SK-N-SH (cell line): ENCODE measurements around the gene COL4A5. TPM values are rescaled to one million over a fixed set of nuclear protein-coding genes. Genes with fewer than 3 reads are reported as not detected.

Experiments
- CTCF ChIA-PET: fragments of 300-600, 350-600 bp; formaldehyde crosslinking; extraction: SDS; loops from one replicate; lab custom pipeline; 2021; lab: Yijun Ruan, JAX
- POLR2A ChIA-PET: fragments of 350-600 bp; sonication (Branson Sonifier 250); formaldehyde crosslinking; extraction: SDS; loops from one replicate; lab custom pipeline; 2020; ENCODE audit warnings: antibody characterized with exemption, inconsistent platforms; lab: Yijun Ruan, JAX
- DNase-seq: peaks from one replicate; pipeline ENCODE4 v3.0.0; 2012
- H2AFZ ChIP-seq: fragments of 200-600 bp; sonication (generic); 2 replicates; pipeline ENCODE4 v1.8.1; 2016; ENCODE audit warnings: antibody characterized with exemption, mild to moderate bottlenecking, low read depth
- H3F3A ChIP-seq: fragments of 200-600 bp; sonication (generic); replicated peaks from 2 replicates; pipeline ENCODE3; 2016; ENCODE audit warnings: antibody characterized with exemption, mild to moderate bottlenecking; ENCODE audit not compliant: insufficient read depth
- H3K27ac ChIP-seq, 2 experiments: fragments of 200-500 bp in 1 of 2; fragments of 200-600 bp in 1 of 2; sonication (Bioruptor generic) in 1 of 2; sonication (generic), shearing (Covaris generic) in 1 of 2; 2 replicates each; pipeline versions ENCODE4 v1.5.1 to v1.6.1; 2014 to 2016; ENCODE audit warnings: low read depth in 2 of 2, inconsistent platforms in 1 of 2, low read length in 1 of 2, mild to moderate bottlenecking in 1 of 2, mixed read lengths in 1 of 2
- H3K27me3 ChIP-seq: fragments of 200-600 bp; sonication (generic), shearing (Covaris generic); 2 replicates; pipeline ENCODE4 v1.6.1; 2016; ENCODE audit warnings: mixed run types; ENCODE audit not compliant: insufficient read depth
- H3K36me3 ChIP-seq, 2 experiments: fragments of 200-500 bp in 1 of 2; fragments of 200-600 bp in 1 of 2; sonication (Bioruptor generic) in 1 of 2; sonication (generic) in 1 of 2; replicated peaks in 1 of 2; 2 replicates each; pipeline versions ENCODE3 to v1.5.1; 2014 to 2016; ENCODE audit warnings: low read length in 1 of 2, mild to moderate bottlenecking in 1 of 2; ENCODE audit not compliant: insufficient read depth in 2 of 2, control insufficient read depth in 1 of 2
- H3K4me1 ChIP-seq, 2 experiments: fragments of 200-500 bp in 1 of 2; fragments of 200-600 bp in 1 of 2; sonication (Bioruptor generic) in 1 of 2; sonication (generic), shearing (Covaris generic) in 1 of 2; 2 replicates each; pipeline versions ENCODE4 v1.5.1 to v1.6.1; 2014 to 2016; ENCODE audit warnings: low read depth in 1 of 2, low read length in 1 of 2, mixed run types in 1 of 2; ENCODE audit not compliant: insufficient read depth in 2 of 2, control insufficient read depth in 1 of 2
- H3K4me2 ChIP-seq: fragments of 200-600 bp; sonication (generic), shearing (Covaris generic); 2 replicates; pipeline ENCODE4 v1.6.1; 2017; ENCODE audit warnings: mixed run types
- H3K4me3 ChIP-seq, 2 experiments: fragments of 200-500 bp in 1 of 2; fragments of 200-600 bp in 1 of 2; sonication (Bioruptor generic) in 1 of 2; sonication (generic), shearing (Covaris generic) in 1 of 2; 2 replicates each; pipeline versions ENCODE4 v1.5.1 to v1.8.1; 2014 to 2016; ENCODE audit warnings: low read depth in 2 of 2, inconsistent platforms in 1 of 2, low read length in 1 of 2, mild to moderate bottlenecking in 1 of 2, mixed read lengths in 1 of 2, moderate library complexity in 1 of 2
- H3K79me2 ChIP-seq: fragments of 200-600 bp; sonication (generic); 2 replicates; pipeline ENCODE4 v1.8.1; 2017; ENCODE audit warnings: mild to moderate bottlenecking; ENCODE audit not compliant: insufficient read depth
- H3K9ac ChIP-seq: fragments of 200-600 bp; sonication (generic); 2 replicates; pipeline ENCODE4 v1.6.1; 2017; ENCODE audit warnings: mixed run types
- H3K9me2 ChIP-seq: fragments of 200-600 bp; sonication (generic); 2 replicates; pipeline ENCODE4 v1.6.1; 2017; ENCODE audit warnings: mixed run types
- H3K9me3 ChIP-seq: fragments of 200-600 bp; sonication (generic); 2 replicates; pipeline ENCODE4 v1.6.1; 2017; ENCODE audit warnings: mixed run types, mild to moderate bottlenecking, moderate library complexity
- H4K20me1 ChIP-seq: fragments of 200-600 bp; sonication (generic); 2 replicates; pipeline ENCODE4 v1.6.1; 2017; ENCODE audit warnings: mild to moderate bottlenecking, mixed run types; ENCODE audit not compliant: insufficient read depth
- CHD2 ChIP-seq: fragments of 150-350 bp; IDR thresholded peaks from 2 replicates; pipeline ENCODE4 v1.6.1; 2018; ENCODE audit warnings: low read length; ENCODE audit not compliant: partially characterized antibody
- NFIC ChIP-seq: IDR thresholded peaks from 2 replicates; pipeline ENCODE4 v1.4.0; 2012; ENCODE audit warnings: borderline replicate concordance
- RAD21 ChIP-seq: IDR thresholded peaks from 2 replicates; pipeline ENCODE4 v1.6.1; 2012; ENCODE audit warnings: mild to moderate bottlenecking, low read length
- RXRA ChIP-seq: IDR thresholded peaks from 2 replicates; pipeline ENCODE4 v1.4.0; 2012; ENCODE audit warnings: low read depth, mild to moderate bottlenecking, borderline replicate concordance
- SMC3 ChIP-seq: IDR thresholded peaks from 2 replicates; pipeline ENCODE4 v1.6.1; 2012; ENCODE audit warnings: low read depth, low read length, improper control_type of control experiment
- TCF12 ChIP-seq: IDR thresholded peaks from 2 replicates; pipeline ENCODE4 v1.4.0; 2012
- TEAD4 ChIP-seq: IDR thresholded peaks from 2 replicates; pipeline ENCODE4 v1.4.0; 2012; ENCODE audit warnings: mild to moderate bottlenecking, borderline replicate concordance; ENCODE audit not compliant: insufficient read depth
- WGBS: methylation state at CpG from one replicate; pipeline ENCODE4 v1.1.6; 2017; ENCODE audit warnings: low lambda C conversion rate; 5-methylcytosine and 5-hydroxymethylcytosine counted together
- polyA plus RNA-seq, 3 experiments: library from polyadenylated mRNA; depleted of rRNA; stranded (reverse); fragments of >200 nt; gene quantifications; 2 replicates each; pipeline ENCODE4 v1.2.3, GENCODE V29; 2012
- TF ChIP-seq, protein P1 (sequence below): IDR thresholded peaks from 2 replicates; pipeline ENCODE4 v1.6.1; 2012; ENCODE audit warnings: mild to moderate bottlenecking, low read depth, low read length, moderate library complexity
- TF ChIP-seq, protein P2 (sequence below): fragments of 200-600 bp; sonication (generic); IDR thresholded peaks from 2 replicates; pipeline ENCODE4 v1.6.1; 2017; ENCODE audit warnings: antibody characterized with exemption, mild to moderate bottlenecking, moderate library complexity
- TF ChIP-seq, protein P3 (sequence below): IDR thresholded peaks from 2 replicates; pipeline ENCODE4 v1.4.0; 2012; ENCODE audit warnings: low read depth, borderline replicate concordance

Gene COL4A5
- polyA plus RNA-seq, 1 of the 3 experiments (the other 2 are of a cell fraction) = 0.02 TPM

DNA sequence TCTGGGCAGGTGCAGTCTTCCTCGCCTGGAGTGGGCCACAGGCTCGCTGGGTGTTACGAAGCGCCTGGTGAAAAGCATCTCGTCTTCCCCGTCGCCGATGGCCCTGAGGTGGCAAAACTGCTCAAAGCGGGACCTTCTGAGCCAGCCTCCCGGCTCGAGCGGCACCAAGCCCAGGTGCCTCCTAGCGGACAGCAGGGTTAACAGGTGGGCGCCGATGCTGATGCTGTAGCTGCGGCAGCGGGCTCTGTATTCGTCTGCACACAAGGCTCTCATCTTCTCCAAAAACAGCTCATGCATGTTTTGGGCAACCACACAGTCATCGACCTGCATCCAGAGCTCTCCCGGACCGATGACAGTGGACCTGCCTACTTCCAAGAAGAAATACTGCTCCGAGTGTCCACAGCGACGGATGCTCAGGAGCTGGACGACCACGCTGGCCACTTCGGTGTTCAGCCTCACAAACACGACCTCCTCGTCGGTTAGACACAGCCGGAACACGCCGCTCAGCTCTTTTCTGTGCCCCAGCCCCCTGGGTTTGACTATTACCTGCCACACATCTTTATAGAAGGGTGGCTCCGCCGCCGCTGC is 295.5 kb downstream of the COL4A5 start:
- Histone ChIP-seq H3K27ac (no peak overlapping the region), H3K9me3 (no peaks in the 10 kb centered on the region), H3K9me2 (no peaks in the 10 kb centered on the region), H3F3A (no peaks in the 10 kb centered on the region), H4K20me1 (peaks cover 4% of the 10 kb centered on the region; the same call in 1 of the 2 replicates), H3K4me1 (no peaks in the 10 kb centered on the region; a peak in 1 of 4 replicates), H2AFZ (no peak overlapping the region), H3K4me2 (0 out of 2 replicates have a peak overlapping the region, but pooled peaks have one; percentile 33), H3K4me3 (no peak overlapping the region), H3K79me2 (no peaks in the 10 kb centered on the region), H3K36me3 (no peaks in the 10 kb centered on the region), H3K27me3 (peaks cover 69% of the 10 kb centered on the region), H3K9ac (no peak overlapping the region)
- CTCF ChIA-PET = interaction anchor here (1.1 to 1.9 kb wide), 2 partner anchors 9 to 36 kb away, joined by 3 to 5 read pairs; no protein-coding TSS in a partner anchor
- TF ChIP-seq, protein P1, sequence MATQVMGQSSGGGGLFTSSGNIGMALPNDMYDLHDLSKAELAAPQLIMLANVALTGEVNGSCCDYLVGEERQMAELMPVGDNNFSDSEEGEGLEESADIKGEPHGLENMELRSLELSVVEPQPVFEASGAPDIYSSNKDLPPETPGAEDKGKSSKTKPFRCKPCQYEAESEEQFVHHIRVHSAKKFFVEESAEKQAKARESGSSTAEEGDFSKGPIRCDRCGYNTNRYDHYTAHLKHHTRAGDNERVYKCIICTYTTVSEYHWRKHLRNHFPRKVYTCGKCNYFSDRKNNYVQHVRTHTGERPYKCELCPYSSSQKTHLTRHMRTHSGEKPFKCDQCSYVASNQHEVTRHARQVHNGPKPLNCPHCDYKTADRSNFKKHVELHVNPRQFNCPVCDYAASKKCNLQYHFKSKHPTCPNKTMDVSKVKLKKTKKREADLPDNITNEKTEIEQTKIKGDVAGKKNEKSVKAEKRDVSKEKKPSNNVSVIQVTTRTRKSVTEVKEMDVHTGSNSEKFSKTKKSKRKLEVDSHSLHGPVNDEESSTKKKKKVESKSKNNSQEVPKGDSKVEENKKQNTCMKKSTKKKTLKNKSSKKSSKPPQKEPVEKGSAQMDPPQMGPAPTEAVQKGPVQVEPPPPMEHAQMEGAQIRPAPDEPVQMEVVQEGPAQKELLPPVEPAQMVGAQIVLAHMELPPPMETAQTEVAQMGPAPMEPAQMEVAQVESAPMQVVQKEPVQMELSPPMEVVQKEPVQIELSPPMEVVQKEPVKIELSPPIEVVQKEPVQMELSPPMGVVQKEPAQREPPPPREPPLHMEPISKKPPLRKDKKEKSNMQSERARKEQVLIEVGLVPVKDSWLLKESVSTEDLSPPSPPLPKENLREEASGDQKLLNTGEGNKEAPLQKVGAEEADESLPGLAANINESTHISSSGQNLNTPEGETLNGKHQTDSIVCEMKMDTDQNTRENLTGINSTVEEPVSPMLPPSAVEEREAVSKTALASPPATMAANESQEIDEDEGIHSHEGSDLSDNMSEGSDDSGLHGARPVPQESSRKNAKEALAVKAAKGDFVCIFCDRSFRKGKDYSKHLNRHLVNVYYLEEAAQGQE = no peak
- TF ChIP-seq, protein P2, sequence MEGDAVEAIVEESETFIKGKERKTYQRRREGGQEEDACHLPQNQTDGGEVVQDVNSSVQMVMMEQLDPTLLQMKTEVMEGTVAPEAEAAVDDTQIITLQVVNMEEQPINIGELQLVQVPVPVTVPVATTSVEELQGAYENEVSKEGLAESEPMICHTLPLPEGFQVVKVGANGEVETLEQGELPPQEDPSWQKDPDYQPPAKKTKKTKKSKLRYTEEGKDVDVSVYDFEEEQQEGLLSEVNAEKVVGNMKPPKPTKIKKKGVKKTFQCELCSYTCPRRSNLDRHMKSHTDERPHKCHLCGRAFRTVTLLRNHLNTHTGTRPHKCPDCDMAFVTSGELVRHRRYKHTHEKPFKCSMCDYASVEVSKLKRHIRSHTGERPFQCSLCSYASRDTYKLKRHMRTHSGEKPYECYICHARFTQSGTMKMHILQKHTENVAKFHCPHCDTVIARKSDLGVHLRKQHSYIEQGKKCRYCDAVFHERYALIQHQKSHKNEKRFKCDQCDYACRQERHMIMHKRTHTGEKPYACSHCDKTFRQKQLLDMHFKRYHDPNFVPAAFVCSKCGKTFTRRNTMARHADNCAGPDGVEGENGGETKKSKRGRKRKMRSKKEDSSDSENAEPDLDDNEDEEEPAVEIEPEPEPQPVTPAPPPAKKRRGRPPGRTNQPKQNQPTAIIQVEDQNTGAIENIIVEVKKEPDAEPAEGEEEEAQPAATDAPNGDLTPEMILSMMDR = peak; percentile 7; the same call in 1 of the 2 replicates
- TF ChIP-seq RXRA = no peak
- peak; percentile 32 for DNase-seq
- WGBS = 10% methylated on average over 2 of the region's 36 CpGs
- POLR2A ChIA-PET = no interaction called here

DNA sequence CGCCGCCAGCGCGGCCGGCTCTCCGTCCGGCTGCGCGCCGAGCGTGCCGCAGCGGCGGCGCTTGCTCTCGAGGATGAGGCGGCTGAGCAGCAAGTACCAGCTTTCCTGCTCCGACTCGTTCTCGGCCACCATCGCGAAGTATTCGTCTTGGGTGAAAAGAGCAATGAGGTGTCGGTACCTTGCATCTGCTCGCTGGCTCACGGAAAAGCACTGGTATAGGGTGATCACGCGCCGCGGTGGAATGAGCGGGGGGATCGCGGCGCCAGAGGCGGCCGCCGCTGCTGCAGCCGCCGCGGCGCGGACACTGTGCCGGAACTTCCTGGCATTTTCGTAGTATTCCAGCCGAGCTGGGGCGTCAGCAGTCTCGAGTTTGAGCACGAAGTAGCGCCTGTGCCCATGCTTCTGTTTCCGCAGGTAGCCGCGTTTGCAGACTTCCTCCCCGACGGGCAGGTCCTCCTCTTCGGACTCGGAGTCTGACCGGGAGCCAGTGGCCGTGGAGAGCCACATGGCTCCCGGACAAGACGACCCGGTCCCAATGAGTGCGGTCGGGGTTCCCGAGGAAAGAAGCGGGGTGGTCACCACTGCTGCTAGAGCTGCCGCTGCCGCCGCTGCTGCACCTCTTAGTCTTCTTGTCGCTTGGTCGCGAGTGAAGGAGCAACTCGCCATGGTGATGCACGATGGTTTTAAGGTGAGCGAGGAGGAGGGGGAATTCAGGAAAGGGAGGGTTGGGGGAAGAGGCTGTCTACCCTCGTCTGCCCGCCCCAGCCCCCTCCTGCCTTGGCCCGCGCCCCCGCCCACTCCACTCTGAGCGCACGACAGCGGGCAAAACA is 296.3 kb downstream of the COL4A5 start:
- Histone ChIP-seq H3K4me3 (peak overlapping the region in 1 of 2 experiments; percentile 12; a peak in 1 of 4 replicates), H3K79me2 (no peaks in the 10 kb centered on the region), H2AFZ (no peak overlapping the region), H3K4me1 (no peaks in the 10 kb centered on the region; a peak in 1 of 4 replicates), H4K20me1 (peaks cover 4% of the 10 kb centered on the region; the same call in 1 of the 2 replicates), H3K4me2 (0 out of 2 replicates have a peak overlapping the region, but pooled peaks have one; percentile 33), H3K36me3 (no peaks in the 10 kb centered on the region), H3K9me3 (no peaks in the 10 kb centered on the region), H3K9ac (no peak overlapping the region), H3F3A (no peaks in the 10 kb centered on the region), H3K27me3 (peaks cover 67% of the 10 kb centered on the region), H3K27ac (no peak overlapping the region), H3K9me2 (no peaks in the 10 kb centered on the region)
- DNase-seq = peak; percentile 41
- ChIA-PET CTCF (interaction anchor here (1.9 kb wide), 1 partner anchor 10 kb away, joined by 5 read pairs; no protein-coding TSS in a partner anchor), POLR2A (no interaction called here)
- 22% methylated on average over 37 of the region's 82 CpGs for WGBS
- TF ChIP-seq, protein P1 = no peak
- TF ChIP-seq SMC3 (no peak), RAD21 (no peak), CHD2 (no peak), TCF12 (no peak), NFIC (no peak), TEAD4 (no peak)
- TF ChIP-seq, protein P3, sequence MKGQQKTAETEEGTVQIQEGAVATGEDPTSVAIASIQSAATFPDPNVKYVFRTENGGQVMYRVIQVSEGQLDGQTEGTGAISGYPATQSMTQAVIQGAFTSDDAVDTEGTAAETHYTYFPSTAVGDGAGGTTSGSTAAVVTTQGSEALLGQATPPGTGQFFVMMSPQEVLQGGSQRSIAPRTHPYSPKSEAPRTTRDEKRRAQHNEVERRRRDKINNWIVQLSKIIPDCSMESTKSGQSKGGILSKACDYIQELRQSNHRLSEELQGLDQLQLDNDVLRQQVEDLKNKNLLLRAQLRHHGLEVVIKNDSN = no peak
- TF ChIP-seq, protein P2 = no peak
